GM12878 (cell line): ENCODE data around the gene XPC. TPM values are rescaled to one million over a fixed set of nuclear protein-coding genes. Genes with fewer than 3 reads are reported as not detected.

ENCODE experiments used
- ATAC-seq: fragments of 200-7000 bp; cut with Tn5 transposase; 3 replicates; pipeline ENCODE4 v1.9.1; 2020; ENCODE audit warnings: mild to moderate bottlenecking, moderate library complexity
- BruUV-seq: library from RNA; stranded (reverse); fragments of 400-500 nt; replicated peaks from 2 replicates; lab custom pipeline; 2021; lab: Mats Ljungman, UMichigan
- CTCF ChIA-PET: fragments of 300-600 bp; sonication (Branson Sonifier 250); formaldehyde crosslinking; extraction: SDS; loops from one replicate; lab custom pipeline; 2021; ENCODE audit warnings: inconsistent platforms; lab: Yijun Ruan, JAX
- POLR2A ChIA-PET: fragments of 350-600 bp; formaldehyde crosslinking; extraction: SDS; loops from one replicate; lab custom pipeline; 2021; ENCODE audit warnings: inconsistent platforms; lab: Charles Lee
- RAD21 ChIA-PET: fragments of 300-600 bp; sonication (Branson Sonifier 250); formaldehyde crosslinking; loops from one replicate; lab custom pipeline; 2023; ENCODE audit warnings: antibody characterized with exemption; ENCODE audit not compliant: unreplicated experiment; lab: Charles Lee
- SMC1A ChIA-PET: fragments of 300-600 bp; sonication (Branson Sonifier 250); formaldehyde crosslinking; loops from one replicate; lab custom pipeline; 2023; ENCODE audit not compliant: unreplicated experiment, uncharacterized antibody; lab: Charles Lee
- DNase-seq: peaks from one replicate; pipeline ENCODE4 v3.0.0-alpha.2; 2011; ENCODE audit warnings: low read depth, low spot score
- FAIRE-seq: peaks from 3 replicates; lab custom pipeline; 2011; peaks lifted over from hg19 to GRCh38; lab: Jason Lieb, UNC
- H2AFZ ChIP-seq: 2 replicates; pipeline ENCODE4 v1.6.0; 2011; ENCODE audit warnings: low read depth, low read length, control low read depth; ENCODE audit not compliant: control insufficient read depth
- H3K27ac ChIP-seq: 2 replicates; pipeline ENCODE4 v1.5.1; 2011; ENCODE audit warnings: control low read depth; ENCODE audit not compliant: control insufficient read depth, insufficient read depth
- H3K27me3 ChIP-seq, 2 experiments: replicated peaks in 1 of 2; 2 replicates each; pipeline versions ENCODE4 v1.6.0 to v1.6.1; 2011; ENCODE audit warnings: low read length in 1 of 2; ENCODE audit not compliant: control insufficient read depth in 2 of 2, insufficient read depth in 2 of 2
- H3K36me3 ChIP-seq, 2 experiments: 2 replicates each; pipeline ENCODE4 v1.5.1; 2011; ENCODE audit warnings: low read length in 1 of 2; ENCODE audit not compliant: control insufficient read depth in 2 of 2, insufficient read depth in 2 of 2
- H3K4me1 ChIP-seq: 2 replicates; pipeline ENCODE4 v1.6.1; 2011; ENCODE audit warnings: mild to moderate bottlenecking, low read length, moderate library complexity, mixed read lengths; ENCODE audit not compliant: control insufficient read depth, insufficient read depth
- H3K4me2 ChIP-seq: 2 replicates; pipeline ENCODE4 v1.6.0; 2011; ENCODE audit warnings: control low read depth; ENCODE audit not compliant: control insufficient read depth, insufficient read depth
- H3K4me3 ChIP-seq: fragments of 200-600 bp; sonication (generic); 2 replicates; pipeline ENCODE4 v1.5.1; 2016
- H3K79me2 ChIP-seq: 2 replicates; pipeline ENCODE4 v1.6.0; 2011; ENCODE audit warnings: low read length; ENCODE audit not compliant: control insufficient read depth, insufficient read depth
- H3K9ac ChIP-seq: 2 replicates; pipeline ENCODE4 v1.8.0; 2011; ENCODE audit warnings: low read length, control low read depth, mixed read lengths; ENCODE audit not compliant: control insufficient read depth, insufficient read depth
- H3K9me3 ChIP-seq: replicated peaks from 3 replicates; pipeline ENCODE4 v1.5.1; 2011; ENCODE audit warnings: mild to moderate bottlenecking, low read length; ENCODE audit not compliant: control insufficient read depth, insufficient read depth
- H4K20me1 ChIP-seq: 2 replicates; pipeline ENCODE4 v1.6.0; 2011; ENCODE audit not compliant: control insufficient read depth, insufficient read depth
- CTCF ChIP-seq, 3 experiments: IDR thresholded peaks in 2 of 3; conservative IDR thresholded peaks in 1 of 3; 2 replicates each; pipeline ENCODE4 v1.5.1; 2011; ENCODE audit warnings: low read depth in 3 of 3, low read length in 3 of 3, mild to moderate bottlenecking in 3 of 3, control low read depth in 2 of 3, moderate library complexity in 2 of 3, inconsistent platforms in 1 of 3, mixed read lengths in 1 of 3; ENCODE audit not compliant: control insufficient read depth in 2 of 3, insufficient read depth in 1 of 3; ENCODE audit errors: extremely low read depth in 1 of 3
- FOXK2 ChIP-seq: fragments of 450-650 bp; IDR thresholded peaks from 2 replicates; pipeline ENCODE4 v1.6.1; 2017; ENCODE audit warnings: mild to moderate bottlenecking, moderate library complexity
- NBN ChIP-seq: fragments of 450-650 bp; IDR thresholded peaks from 2 replicates; pipeline ENCODE4 v1.6.1; 2016
- NR2F1 ChIP-seq: fragments of 450-650 bp; conservative IDR thresholded peaks from 2 replicates; pipeline ENCODE4 v1.6.1; 2017; ENCODE audit warnings: mild to moderate bottlenecking
- RB1 ChIP-seq: fragments of 450-650 bp; formaldehyde crosslinking; IDR thresholded peaks from 2 replicates; pipeline ENCODE4 v1.6.1; 2017; ENCODE audit warnings: mild to moderate bottlenecking, borderline replicate concordance
- RUNX3 ChIP-seq: IDR thresholded peaks from 2 replicates; pipeline ENCODE4 v1.6.1; 2012; ENCODE audit warnings: low read length, inconsistent platforms
- SRF ChIP-seq, 2 experiments: IDR thresholded peaks; 2 replicates each; pipeline ENCODE4 v1.6.1; 2011; ENCODE audit warnings: low read depth in 2 of 2, low read length in 2 of 2, mild to moderate bottlenecking in 1 of 2, moderate library complexity in 1 of 2
- SUZ12 ChIP-seq: fragments of 200-600 bp; sonication (generic); IDR thresholded peaks from one replicate; pipeline ENCODE4 v1.6.1; 2018; ENCODE audit warnings: antibody characterized with exemption, mild to moderate bottlenecking; ENCODE audit not compliant: unreplicated experiment
- WGBS: methylation state at CpG from one replicate; pipeline ENCODE4 v1.1.6; 2016; ENCODE audit warnings: low lambda C conversion rate; ENCODE audit not compliant: insufficient replicate concordance, insufficient coverage; ENCODE audit errors: missing lambda C conversion rate; 5-methylcytosine and 5-hydroxymethylcytosine counted together
- in situ Hi-C: fragments of 300-500 bp; cut with MboI; formaldehyde crosslinking; loops from 9 replicates; pipeline ENCODE4 v1.14.3; 2018; ENCODE audit warnings: mixed read lengths
- intact Hi-C: fragments of 100-400 bp; cut with micrococcal nuclease; formaldehyde crosslinking; loops from one replicate; pipeline ENCODE4 v1.14.2; 2022; ENCODE audit not compliant: unreplicated experiment
- polyA plus RNA-seq, 11 experiments: library from polyadenylated mRNA; depleted of rRNA in 4 of 11; unstranded in 6 of 11; stranded (reverse) in 5 of 11; fragments of >200 nt; fragmentation: Nextera tagmentation in 4 of 11; fragmentation: Illumina TruSeq in 1 of 11; extraction: Ambion mirVana in 4 of 11; extraction: Trizol in 1 of 11; gene quantifications; 1 replicate in 1 of 11; 2 replicates in 10 of 11; pipeline versions ENCODE4 v1.2.1 to v1.2.3, GENCODE V29; 2011 to 2016; ENCODE audit warnings: inconsistent platforms in 2 of 11, missing spikeins in 2 of 11, low read depth in 1 of 11
- total RNA-seq, 4 experiments: library from RNA; depleted of rRNA in 3 of 4; stranded (reverse); fragments of >200 nt in 3 of 4; fragmentation: Illumina TruSeq in 1 of 4; extraction: Trizol in 1 of 4; gene quantifications; 2 replicates each; pipeline versions ENCODE4 v1.2.1 to v1.2.3, GENCODE V29; 2013 to 2021
- TF ChIP-seq, protein P1 (sequence below): fragments of 450-650 bp; IDR thresholded peaks from 2 replicates; pipeline ENCODE4 v1.6.1; 2018; ENCODE audit warnings: mild to moderate bottlenecking, low read depth, moderate library complexity; ENCODE audit not compliant: partially characterized antibody
- TF ChIP-seq, protein P2 (sequence below): fragments of 450-650 bp; IDR thresholded peaks from 2 replicates; pipeline ENCODE4 v1.6.1; 2017; ENCODE audit warnings: borderline replicate concordance
- TF ChIP-seq, protein P3 (sequence below): IDR thresholded peaks from 2 replicates; pipeline ENCODE4 v1.6.1; 2011; ENCODE audit warnings: low read depth, mild to moderate bottlenecking, low read length, moderate library complexity, borderline replicate concordance; ENCODE audit errors: extremely low read depth

XPC gene
- total and polyA plus RNA-seq, 10 of the 15 experiments (the other 5 are each of a cell fraction or from before 2014, with no cell fraction given): 4.0 to 48.3 (median 29.8) TPM

DNA sequence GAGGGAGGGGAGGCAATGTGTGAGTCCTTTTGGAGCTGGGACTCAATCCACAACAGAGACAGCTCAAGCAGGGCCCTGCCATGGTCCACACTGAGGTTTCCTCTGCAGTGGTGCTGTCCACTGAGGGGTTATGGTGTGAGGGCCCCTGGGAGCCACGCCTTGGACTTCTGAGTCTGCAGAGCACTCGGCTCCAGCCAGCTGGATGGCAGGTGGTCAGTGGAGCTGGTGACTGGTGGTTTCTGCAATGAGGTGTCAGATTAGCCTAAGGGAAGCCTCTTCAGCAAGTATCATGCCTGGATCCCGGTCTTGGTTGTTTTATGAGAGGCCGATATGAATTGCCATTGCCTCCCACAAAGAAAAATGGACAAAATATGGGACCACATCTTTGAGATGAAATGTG lies 21.9 kb upstream of the XPC start (continued):
- TF ChIP-seq, protein P1, sequence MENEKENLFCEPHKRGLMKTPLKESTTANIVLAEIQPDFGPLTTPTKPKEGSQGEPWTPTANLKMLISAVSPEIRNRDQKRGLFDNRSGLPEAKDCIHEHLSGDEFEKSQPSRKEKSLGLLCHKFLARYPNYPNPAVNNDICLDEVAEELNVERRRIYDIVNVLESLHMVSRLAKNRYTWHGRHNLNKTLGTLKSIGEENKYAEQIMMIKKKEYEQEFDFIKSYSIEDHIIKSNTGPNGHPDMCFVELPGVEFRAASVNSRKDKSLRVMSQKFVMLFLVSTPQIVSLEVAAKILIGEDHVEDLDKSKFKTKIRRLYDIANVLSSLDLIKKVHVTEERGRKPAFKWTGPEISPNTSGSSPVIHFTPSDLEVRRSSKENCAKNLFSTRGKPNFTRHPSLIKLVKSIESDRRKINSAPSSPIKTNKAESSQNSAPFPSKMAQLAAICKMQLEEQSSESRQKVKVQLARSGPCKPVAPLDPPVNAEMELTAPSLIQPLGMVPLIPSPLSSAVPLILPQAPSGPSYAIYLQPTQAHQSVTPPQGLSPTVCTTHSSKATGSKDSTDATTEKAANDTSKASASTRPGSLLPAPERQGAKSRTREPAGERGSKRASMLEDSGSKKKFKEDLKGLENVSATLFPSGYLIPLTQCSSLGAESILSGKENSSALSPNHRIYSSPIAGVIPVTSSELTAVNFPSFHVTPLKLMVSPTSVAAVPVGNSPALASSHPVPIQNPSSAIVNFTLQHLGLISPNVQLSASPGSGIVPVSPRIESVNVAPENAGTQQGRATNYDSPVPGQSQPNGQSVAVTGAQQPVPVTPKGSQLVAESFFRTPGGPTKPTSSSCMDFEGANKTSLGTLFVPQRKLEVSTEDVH: no peak
- TF ChIP-seq NR2F1: no peak

GRCh38 chr3:14199641-14200040 lies 21.2 kb upstream of the XPC start:
- in situ Hi-C loops: loop anchor here (5.0 kb wide), 1 partner anchor 278 kb away; no protein-coding TSS in a partner anchor
- FAIRE-seq (peak; percentile 7), ATAC-seq (no peak), DNase-seq (no peak)
- SMC1A ChIA-PET: interaction anchor here (1.5 kb wide), 1 partner anchor 263 kb away, joined by 3 read pairs; no protein-coding TSS in a partner anchor
- Histone ChIP-seq H3K9ac (no peak overlapping the region), H3K27me3 (no peaks in the 10 kb centered on the region), H2AFZ (no peak overlapping the region), H3K79me2 (no peaks in the 10 kb centered on the region; the same call in 1 of the 2 replicates), H3K4me1 (no peaks in the 10 kb centered on the region), H3K27ac (no peak overlapping the region), H3K4me2 (no peak overlapping the region), H3K9me3 (no peaks in the 10 kb centered on the region), H3K4me3 (no peak overlapping the region), H3K36me3 (peaks cover 6 to 7% of the 10 kb centered on the region in 2 experiments; a peak in 3 of 4 replicates), H4K20me1 (no peaks in the 10 kb centered on the region; the same call in 1 of the 2 replicates)
- RAD21 ChIA-PET: interaction anchor here (0.8 kb wide), 1 partner anchor 21 kb away, joined by 3 read pairs; the partner anchor contains the start of gene LSM3
- WGBS: 90% methylated on average over 4 of the region's 4 CpGs
- intact Hi-C loops: loop anchor here (5.0 to 10.0 kb wide), 2 partner anchors 305 to 723 kb away; no protein-coding TSS in a partner anchor
- POLR2A ChIA-PET: no interaction called here
- CTCF ChIA-PET: interaction anchor here (1.2 to 1.6 kb wide), 4 partner anchors 14 to 722 kb away, joined by 3 to 7 read pairs (median 3); partner anchors contain the start of genes LSM3 and XPC
- no TSS peak for BruUV-seq
- TF ChIP-seq SUZ12 (no peak), RB1 (no peak), CTCF (IDR thresholded peaks at IDR 0.05 in 2 of 3, conservative IDR thresholded peaks at IDR 0.05 in 1 of 3; ENCODE audit: control insufficient read depth in 2 of 3, extremely low read depth in 1 of 3, insufficient read depth in 1 of 3, low read depth in 3 of 3, low read length in 3 of 3) (no peak), NBN (no peak), RUNX3 (no peak), FOXK2 (no peak), SRF (IDR thresholded peaks at IDR 0.05; ENCODE audit: low read depth in 2 of 2, low read length in 2 of 2) (no peak)
- TF ChIP-seq, protein P2, sequence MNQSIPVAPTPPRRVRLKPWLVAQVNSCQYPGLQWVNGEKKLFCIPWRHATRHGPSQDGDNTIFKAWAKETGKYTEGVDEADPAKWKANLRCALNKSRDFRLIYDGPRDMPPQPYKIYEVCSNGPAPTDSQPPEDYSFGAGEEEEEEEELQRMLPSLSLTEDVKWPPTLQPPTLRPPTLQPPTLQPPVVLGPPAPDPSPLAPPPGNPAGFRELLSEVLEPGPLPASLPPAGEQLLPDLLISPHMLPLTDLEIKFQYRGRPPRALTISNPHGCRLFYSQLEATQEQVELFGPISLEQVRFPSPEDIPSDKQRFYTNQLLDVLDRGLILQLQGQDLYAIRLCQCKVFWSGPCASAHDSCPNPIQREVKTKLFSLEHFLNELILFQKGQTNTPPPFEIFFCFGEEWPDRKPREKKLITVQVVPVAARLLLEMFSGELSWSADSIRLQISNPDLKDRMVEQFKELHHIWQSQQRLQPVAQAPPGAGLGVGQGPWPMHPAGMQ: no peak
- TF ChIP-seq, protein P3, sequence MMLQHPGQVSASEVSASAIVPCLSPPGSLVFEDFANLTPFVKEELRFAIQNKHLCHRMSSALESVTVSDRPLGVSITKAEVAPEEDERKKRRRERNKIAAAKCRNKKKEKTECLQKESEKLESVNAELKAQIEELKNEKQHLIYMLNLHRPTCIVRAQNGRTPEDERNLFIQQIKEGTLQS: no peak
